NCI-H446 (cell line): ENCODE results near the gene LPAR5.

Experiments used
- DNase-seq, 2 experiments: peaks; one replicate each; lab custom pipeline; 2025; lab: John Stamatoyannopoulos, UW

LPAR5 gene

GRCh38 chr12:6635856-6636531 is at the start of gene LPAR5:
Gene LPAR5 (minus strand): TSS chr12:6635959. CDS start chr12:6621248, 14,711 bp downstream.
- no peak for DNase-seq

DNA sequence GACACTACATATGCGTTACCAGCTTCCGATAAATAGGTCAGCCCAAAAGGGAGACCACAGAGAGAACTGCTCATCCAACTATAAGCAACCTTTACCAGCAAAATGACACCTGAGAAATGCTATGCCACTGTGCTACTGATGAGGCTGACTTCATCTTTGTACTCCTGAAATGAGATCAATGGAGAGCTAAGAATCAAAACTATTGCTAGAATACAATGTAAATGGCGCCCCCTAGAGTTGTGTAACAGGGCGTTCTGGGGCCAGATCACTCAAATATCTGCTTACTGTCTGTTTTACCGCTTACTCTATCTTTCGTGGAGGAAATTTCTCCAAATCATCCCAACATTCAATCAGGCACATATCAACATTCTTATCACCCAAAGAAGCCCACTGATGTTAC is 48.9 kb upstream of the LPAR5 start:
- DNase-seq: peak; percentile 50 to 69

GRCh38 chr12:6676962-6677361 is 41.2 kb upstream of the LPAR5 start:
- no peak for DNase-seq

- no peak for DNase-seq
Measured at GRCh38 chr12:6672143-6672542, 36.4 kb upstream of the LPAR5 start.

DNA sequence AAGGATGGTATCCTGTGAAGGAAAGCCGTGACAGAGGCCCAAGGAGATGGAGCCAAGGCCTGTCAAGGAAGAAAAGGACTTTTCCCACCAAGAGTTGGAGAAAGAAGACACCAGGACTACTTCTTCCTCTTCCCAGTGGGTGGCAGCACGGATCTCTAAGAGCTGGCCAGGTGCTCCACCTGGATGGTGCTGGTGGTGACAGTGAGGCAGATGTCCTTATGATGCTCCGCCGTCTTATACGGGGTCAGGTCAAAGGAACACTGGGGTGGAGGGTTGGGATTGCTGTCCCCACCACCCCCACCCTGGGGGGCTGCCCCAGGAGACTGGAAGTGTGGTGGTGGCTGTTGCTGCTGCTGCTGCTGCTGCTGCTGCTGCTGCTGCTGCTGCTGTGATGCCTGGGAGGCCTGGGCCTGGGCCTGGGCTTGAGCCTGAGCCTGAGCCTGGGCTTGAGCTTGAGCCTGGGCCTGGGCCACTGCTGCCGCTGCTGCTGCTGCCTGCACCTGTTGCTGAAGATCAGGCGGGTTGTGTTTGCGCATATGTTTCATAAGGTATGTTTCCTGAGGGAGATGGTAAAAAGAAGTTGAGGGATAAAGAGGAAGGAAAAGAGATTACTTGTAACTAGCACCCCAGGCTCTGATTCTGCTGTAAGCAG is 31.9 kb upstream of the LPAR5 start:
- no peak for DNase-seq

DNA sequence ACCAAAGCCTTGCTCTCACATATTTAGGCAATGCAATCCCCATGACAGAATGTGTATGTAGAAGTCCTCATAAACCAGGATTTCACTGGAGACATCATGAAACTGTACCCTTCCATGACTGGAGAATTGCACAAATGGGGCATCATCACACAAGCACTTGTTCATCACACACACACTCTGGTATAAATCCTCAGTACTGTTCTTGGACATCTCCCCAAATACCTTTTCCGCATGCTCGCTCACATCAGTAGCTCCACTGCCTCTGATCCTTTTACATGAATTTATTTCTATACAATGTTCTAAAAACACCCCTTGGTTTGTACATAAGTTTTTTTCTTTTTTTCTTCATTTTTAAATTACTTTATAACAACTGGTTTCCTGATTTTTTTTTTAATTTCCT is 30.5 kb upstream of the LPAR5 start:
- DNase-seq: no peak

- DNase-seq: no peak
Measured at GRCh38 chr12:6664902-6665301, 29.1 kb upstream of the LPAR5 start.

DNA sequence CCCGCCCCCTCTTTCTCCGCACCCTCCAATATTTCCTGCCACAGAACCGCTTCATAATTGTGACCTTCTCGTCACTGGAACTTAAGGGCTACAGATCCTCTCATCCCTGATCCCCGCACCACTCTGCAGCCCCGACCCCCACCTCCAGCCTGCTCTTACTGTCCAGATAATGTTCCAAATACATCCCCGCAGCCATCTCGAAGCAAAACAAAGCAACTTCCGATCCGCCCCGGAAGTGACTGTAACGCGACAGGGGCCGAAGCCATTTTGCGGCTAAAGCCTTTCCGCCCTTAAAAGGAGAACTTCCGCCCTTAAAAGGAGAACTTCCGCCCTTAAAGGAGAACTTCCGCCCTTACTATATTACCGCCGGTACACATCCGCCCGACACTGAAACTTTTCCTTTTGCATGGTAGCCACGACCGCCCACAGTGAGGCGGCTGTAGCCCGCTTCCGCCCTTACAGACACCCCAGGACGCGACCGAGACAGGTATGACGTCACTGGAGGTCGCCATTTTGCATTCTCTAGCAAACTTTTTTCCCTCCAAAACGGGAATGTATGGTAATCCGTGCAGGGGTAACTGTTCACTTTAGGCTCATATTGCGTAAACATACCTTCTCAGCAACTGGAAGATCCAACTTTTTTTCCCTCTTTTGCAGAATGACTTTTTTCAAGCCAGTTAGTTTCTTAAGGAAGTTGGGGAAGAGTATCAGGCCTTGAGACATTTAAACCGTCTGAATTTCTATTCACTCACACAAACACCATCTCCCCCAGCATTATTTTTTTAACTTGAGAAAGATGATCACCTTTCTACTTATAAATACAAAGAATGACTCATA is 27.4 kb upstream of the LPAR5 start, which contains the start of gene ING4:
ING4 (minus strand) TSS at position 214 of the 837 bp plus-strand sequence; CDS start at position 196, 18 bp downstream.
- DNase-seq: peak; percentile 99 to 100

- DNase-seq: no peak
Measured at GRCh38 chr12:6662602-6662905, 26.8 kb upstream of the LPAR5 start.

DNA sequence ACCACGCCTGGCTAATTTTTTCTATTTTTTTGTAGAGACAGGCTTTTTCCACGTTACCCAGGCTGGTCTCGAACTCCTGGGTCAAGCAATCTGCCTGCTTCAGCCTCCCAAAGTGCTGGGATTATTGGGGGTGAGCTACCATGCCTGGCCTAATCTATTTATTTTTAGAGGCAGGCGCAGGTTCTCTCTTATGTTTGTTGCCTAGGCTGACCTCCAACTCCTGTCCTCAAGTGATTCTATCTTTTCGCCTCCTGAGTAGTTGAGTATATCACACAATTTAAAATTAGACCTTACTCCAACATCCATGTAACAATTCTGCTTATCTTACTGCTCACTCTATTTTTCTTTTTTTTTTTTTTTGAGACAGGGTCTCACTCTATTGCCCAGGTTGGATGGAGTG is 18.2 kb upstream of the LPAR5 start:
- no peak for DNase-seq

GRCh38 chr12:6653342-6653741 is 17.6 kb upstream of the LPAR5 start:
- no peak for DNase-seq

DNA sequence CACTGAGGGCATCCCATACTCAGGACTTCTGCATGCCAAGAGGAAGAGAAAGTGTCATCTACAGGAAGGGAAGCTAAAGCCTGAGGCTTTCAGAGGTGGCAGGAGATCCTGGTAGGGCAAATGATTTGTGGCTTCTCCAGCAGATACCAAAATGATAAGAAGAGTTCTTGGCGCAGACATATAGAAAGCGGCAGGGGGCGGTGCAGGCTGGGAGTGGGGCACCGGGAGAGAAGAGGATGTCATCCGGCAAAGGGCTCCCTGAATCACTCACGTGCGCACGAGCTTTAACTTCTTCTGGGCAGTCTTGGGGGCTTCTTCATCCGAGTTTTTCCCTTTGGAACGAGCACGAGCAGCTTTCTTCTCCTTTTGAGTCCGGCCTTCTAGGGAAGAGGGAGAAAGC is 16.6 kb upstream of the LPAR5 start:
- DNase-seq: no peak

GRCh38 chr12:6650832-6651231 is 15.1 kb upstream of the LPAR5 start:
- DNase-seq: no peak

- DNase-seq: no peak
Measured at GRCh38 chr12:6647083-6647604, 11.4 kb upstream of the LPAR5 start, which contains the start of gene ACRBP. Gene ACRBP (minus strand): TSS chr12:6647432. CDS start chr12:6647366, 66 bp downstream.

DNA sequence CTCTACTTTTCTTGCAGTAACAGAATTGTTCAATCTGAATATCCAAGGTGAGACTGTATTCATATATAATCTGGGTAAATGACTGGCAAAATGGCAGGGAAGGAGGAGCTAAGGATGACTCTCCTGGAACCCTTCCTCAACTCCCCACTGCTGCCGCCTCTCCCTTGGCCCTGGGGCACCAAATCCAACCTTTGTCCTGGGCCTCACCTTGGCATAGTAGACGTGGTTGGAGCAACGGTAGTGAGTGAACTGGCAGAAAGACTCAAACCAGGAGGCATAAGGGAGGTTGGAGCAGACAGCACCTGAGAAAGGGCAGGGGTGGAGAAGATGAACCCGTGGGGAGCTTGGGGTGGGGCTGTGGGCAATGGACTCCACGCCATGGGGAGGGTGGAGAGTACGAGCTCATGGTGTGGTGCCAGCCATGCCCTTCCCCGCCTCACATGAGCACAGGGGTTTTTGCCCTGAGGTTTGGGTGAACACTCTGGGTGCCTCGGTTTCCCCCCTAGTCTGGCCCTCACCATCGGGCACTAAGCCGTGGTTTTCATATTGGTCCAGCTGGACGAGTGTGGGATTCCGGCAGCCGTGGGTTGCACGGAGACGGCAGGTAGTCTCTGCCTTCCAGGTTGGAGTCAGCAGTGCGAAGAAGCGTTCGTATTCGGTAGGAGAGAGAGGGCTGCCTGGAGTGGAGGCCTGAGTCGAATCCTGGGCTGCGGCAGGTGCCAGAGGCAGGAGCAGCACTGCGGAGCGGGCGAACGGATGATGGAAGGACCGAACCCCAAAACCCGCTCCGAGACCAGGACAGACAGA is 10.7 kb upstream of the LPAR5 start:
- no peak for DNase-seq

DNA sequence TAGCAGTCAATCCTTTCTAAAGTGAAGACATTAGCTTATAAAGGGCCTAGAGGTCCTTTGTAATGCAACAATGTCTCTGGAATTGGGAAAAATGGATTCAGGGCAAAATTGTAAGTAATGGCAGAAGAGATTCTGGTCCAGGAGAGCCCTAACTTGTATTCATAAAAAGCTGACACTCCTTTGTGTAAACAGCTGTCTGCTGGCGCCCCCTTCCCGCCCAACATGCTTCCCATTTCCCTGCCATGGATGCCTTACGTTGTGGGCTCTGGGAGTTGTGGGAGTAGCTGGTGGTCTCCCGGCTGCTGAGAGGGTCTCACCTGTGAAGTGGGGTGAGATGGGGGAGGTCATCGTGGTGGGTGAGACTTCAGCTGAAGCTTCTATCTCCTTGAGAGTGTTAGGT is 9.1 kb upstream of the LPAR5 start:
- DNase-seq: no peak

DNA sequence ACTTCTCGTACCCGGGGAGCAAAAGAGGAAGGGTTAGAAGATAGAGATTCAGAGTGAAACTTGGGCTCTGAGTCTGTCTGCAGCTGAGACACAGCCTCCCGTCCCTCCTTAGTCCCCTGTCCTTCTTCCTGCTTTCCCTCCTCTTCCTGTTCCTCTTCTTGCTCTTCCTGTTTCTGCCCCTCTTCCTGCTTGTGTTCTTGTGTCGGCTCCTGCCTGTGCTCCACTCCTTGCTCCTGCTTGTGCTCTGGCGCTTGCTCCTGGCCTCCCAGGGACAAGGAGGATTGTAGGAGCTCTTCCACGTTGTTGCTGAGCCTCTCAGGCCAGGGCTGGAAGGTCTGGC is 8.5 kb upstream of the LPAR5 start:
- DNase-seq: no peak

DNA sequence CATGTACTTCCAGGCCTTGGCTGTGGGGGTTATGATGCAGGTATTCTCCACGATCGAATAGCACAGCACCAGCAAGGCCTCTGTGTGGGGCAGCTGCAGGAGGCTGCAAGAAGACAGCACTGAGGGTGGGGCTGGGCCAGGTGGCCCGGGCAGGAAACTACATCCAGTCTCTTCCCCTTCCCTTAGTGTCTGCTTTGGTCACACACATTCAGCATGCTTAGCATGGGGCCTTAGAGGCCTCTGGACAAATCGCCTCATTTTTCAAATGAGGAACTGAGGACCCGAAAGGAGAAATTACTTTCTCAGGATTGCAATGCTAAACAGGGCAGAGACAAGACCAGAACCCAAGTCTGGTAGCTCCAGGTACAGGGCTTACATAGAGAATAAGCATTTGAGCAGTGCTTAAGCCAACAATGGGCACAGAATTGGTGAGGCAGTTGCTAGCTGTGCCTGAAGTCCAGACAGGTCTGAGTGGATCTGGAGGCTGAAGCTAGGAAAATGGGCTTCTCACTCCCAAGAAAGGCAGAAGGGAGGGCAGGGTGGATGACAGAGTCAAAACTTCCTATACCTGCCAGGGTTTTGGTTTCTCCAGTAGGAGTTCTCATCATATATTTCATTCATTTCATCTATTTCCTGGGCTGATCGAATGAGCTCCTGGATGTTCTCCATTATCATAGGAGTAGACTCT is 8.0 kb upstream of the LPAR5 start:
- DNase-seq: no peak

GRCh38 chr12:6641131-6641530 is 5.4 kb upstream of the LPAR5 start:
- no peak for DNase-seq

DNA sequence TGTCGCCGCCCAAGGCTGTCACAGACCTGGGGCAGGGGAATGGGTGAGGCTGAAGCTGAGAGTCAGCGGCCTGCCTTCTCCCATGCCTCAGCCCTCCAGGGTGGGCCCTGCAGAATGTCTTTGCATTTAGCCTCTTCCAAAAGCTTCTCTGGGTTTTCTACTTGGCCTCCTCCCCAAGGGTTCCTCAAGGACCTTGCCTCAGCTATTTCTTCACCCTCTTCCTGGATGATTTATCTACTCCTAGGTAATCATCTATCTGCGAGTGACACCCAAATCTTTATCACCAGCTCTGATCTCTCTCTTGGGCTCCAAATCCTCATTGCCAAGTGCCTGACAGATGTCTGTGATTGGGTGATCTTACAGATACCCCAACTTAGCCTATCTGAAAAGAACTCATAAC is 4.7 kb upstream of the LPAR5 start:
- no peak for DNase-seq

DNA sequence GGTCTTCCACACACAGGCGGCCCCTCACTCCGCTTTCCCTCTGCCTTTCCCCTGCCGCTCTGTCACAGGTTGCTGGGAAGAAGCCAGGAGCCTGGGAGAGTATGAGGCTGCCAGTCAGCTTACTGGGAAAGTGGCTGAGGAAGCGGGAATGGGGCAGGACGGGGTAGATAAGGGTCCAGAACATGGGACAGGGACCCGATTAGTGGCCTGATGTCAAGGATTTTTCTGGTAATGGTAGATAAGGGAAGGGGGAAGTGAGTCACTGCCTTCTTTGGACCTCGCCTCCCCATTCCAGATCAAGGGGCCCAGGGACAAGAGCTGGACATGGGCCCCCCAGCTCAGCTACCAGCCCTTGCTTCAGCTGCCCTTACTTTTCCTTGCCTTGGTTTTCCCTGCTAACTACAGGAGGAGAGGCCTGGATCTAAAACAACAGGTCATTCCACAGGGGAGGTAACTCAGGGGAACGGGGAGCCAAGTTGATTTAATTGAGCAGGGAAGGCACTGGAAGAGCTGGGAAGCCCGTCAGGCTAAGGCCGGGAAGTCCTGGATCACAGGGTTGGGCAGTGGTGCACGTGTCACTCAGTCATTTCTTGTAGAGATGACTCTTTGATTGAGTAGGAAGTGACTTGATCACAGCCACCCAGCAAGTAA is 3.5 kb upstream of the LPAR5 start:
- DNase-seq: no peak
